NOMO-1 treated with dmso at 0.1 percent for 144 hours (cell line): ENCODE measurements around the gene DPY30.

Source experiments
- DNase-seq: peaks from one replicate; lab custom pipeline; 2025; ENCODE audit not compliant: unreplicated experiment; lab: John Stamatoyannopoulos, UW

Gene DPY30

GRCh38 chr2:31978436-31978835 lies 61.2 kb downstream of the DPY30 start:
- no peak for DNase-seq
